Epithelial cell of alveolus of lung (primary cell): ENCODE data around the gene LAMC3. TPM values are rescaled to one million over a fixed set of nuclear protein-coding genes. Genes with fewer than 3 reads are reported as not detected.

Experiments used
- total RNA-seq: library from RNA; depleted of rRNA; stranded (reverse); fragments of >200 nt; gene quantifications from 2 replicates; pipeline ENCODE4 v1.2.1, GENCODE V29; 2015

Gene LAMC3
- total RNA-seq = 1.8 and 3.7 TPM in 2 replicates

DNA sequence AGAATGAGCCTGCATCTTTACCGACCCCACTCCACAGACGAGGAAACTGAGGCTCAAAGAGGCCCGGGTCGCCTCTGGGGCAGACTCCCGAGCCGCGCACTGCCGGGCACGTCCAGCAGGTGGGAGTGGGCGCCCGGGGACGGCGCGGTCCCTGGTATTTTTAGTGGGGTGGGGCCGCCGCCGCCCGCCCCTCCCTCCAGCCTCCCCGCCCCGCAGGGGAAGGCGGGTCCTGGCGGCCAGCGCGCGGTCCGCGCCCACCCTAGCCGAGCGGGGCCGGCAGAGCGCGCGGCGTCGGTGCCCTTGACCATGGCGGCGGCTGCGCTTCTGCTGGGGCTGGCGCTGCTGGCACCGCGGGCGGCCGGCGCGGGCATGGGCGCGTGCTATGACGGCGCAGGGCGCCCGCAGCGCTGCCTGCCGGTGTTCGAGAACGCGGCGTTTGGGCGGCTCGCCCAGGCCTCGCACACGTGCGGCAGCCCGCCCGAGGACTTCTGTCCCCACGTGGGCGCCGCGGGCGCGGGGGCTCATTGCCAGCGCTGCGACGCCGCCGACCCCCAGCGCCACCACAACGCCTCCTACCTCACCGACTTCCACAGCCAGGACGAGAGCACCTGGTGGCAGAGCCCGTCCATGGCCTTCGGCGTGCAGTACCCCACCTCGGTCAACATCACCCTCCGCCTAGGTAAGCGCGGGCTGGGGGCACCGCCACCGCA lies at the start of gene LAMC3:
Gene LAMC3 (plus strand): TSS at position 266 of the 710 bp plus-strand sequence. CDS start 41 bp downstream, at position 307.

DNA sequence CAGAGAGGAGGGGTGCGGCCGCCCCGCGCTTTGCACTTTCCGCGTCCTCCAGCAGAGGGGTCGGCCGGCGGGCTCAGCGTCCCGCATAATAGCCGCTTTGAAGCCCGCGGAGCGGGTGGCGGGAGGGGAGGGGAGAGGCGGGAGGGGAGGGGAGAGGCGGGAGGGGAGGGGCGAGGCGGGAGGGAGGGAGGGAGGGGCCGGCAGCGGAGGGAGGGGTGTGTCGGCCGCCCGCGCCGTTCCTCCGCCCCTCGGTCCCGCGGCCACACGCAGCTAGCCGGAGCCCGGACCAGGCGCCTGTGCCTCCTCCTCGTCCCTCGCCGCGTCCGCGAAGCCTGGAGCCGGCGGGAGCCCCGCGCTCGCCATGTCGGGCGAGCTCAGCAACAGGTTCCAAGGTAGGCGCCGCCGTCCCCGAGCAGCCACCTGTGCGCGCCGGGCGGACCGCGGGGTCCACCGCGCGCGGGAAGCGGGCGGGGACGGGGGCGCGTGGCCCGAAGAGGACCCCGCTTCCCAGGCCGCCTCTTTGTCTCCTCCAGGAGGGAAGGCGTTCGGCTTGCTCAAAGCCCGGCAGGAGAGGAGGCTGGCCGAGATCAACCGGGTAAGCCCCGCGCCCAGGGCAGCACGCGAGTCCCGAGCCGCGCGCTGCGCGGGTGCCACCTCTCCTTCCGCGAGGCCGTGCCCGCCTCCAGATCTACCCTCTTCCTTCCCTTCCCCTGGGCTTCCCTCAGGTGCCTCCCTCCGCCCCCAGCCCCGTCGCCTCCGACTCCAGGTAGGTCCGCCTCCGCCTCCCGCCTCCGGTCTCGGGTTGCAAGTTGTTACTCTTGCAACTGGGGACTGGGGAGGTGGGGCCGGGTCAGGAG lies 87.5 kb downstream of the LAMC3 start, which contains the start of gene AIF1L:
Gene AIF1L (plus strand): TSS at position 263 of the 857 bp plus-strand sequence. CDS start 99 bp downstream, at position 362.

DNA sequence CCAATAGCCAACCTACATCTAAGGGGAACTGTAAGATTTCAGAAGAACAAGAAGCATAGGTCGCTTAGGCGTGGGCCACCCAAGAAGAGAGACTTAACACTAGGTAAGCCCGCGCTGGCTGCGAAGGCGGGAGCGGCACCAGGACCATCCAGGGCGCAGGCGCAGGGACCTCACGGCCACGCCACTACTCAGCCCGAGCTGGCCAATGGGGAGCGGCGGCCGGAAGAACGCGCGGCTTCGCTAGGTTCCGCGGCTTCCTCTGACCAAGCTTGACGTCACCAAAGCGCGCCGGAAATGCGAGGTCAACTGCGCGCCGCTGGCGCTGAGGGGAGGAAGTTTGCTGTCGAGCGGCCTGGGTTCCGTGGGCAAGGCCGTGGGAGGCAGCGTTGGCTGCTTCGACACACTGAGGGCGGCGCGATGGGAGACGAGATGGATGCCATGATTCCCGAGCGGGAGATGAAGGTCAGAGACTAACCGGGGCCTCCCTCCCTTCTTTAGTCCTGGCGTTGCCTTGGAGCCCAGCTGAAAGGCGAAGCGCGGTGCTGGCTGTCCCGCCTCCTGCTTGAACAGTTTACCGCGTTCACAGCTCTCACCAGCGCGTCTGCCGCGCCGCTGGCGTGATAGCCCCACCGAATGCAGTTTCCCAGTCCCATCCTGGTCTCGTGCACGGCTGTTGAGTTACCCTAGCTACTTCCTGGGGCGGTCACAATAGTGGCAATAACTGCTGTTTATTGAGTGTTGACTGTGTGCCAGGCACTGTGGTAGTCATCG lies 116.5 kb downstream of the LAMC3 start, which contains the start of gene NUP214:
Gene NUP214 (plus strand): TSS at position 299 of the 771 bp plus-strand sequence. CDS start 119 bp downstream, at position 418.

Other genes starting within 250 kb of the LAMC3 start
- gene ABL1, start 173.9 kb upstream of the LAMC3 start, total RNA-seq = 62.8 and 117 TPM in 2 replicates
- gene QRFP, start 112.4 kb upstream of the LAMC3 start, total RNA-seq = not detected in 2 replicates
- 4.7 and 30.7 TPM in 2 replicates for gene FIBCD1, start 69.9 kb upstream of the LAMC3 start, total RNA-seq
- 0.08 and 0.13 TPM in 2 replicates for gene AIF1L, start 87.4 kb downstream of the LAMC3 start, total RNA-seq
- 15.1 and 30.6 TPM in 2 replicates for gene NUP214, start 116.4 kb downstream of the LAMC3 start, total RNA-seq